PFSK-1 (cell line): ENCODE measurements around the gene AZGP1.

Experiments
- POLR2AphosphoS5 ChIP-seq: IDR thresholded peaks from 2 replicates; pipeline ENCODE4 v1.6.1; 2012; ENCODE audit warnings: low read depth, mild to moderate bottlenecking, control low read depth, low read length, moderate library complexity
- SIN3A ChIP-seq: IDR thresholded peaks from 2 replicates; pipeline ENCODE4 v1.6.1; 2012; ENCODE audit warnings: mild to moderate bottlenecking, low read length, moderate library complexity, borderline replicate concordance; ENCODE audit not compliant: insufficient read depth
- TAF1 ChIP-seq: IDR thresholded peaks from 2 replicates; pipeline ENCODE4 v1.6.1; 2012; ENCODE audit warnings: low read length, control low read depth, borderline replicate concordance; ENCODE audit not compliant: insufficient read depth
- TF ChIP-seq, protein P1 (sequence below), 2 experiments: IDR thresholded peaks; 2 replicates each; pipeline versions ENCODE4 v1.6.1 to v1.8.0; 2011 to 2012; ENCODE audit warnings: low read depth in 2 of 2, low read length in 2 of 2, control low read depth in 1 of 2, inconsistent platforms in 1 of 2, mild to moderate bottlenecking in 1 of 2, moderate library complexity in 1 of 2; ENCODE audit not compliant: insufficient read depth in 1 of 2

DNA sequence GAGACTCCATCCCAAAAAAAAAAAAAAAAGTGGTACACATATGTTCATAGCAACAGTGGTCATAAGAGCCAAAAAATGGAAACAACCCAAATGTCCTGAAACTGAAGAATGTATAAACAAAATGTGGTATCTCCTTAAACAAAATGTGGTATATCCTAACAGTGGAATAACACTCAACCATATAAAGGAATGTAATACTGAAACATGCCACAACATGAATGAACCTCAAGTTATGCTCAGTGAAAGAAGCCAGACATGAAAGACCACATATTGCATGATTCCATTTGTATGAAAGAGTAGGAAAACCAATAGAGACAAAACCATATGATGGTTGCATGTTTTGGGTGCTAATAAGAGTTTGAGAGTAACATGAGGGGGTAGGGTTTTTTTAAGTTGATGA is 49.5 kb downstream of the AZGP1 start:
- TF ChIP-seq POLR2AphosphoS5: no peak
- TF ChIP-seq TAF1: no peak
- TF ChIP-seq, protein P1, sequence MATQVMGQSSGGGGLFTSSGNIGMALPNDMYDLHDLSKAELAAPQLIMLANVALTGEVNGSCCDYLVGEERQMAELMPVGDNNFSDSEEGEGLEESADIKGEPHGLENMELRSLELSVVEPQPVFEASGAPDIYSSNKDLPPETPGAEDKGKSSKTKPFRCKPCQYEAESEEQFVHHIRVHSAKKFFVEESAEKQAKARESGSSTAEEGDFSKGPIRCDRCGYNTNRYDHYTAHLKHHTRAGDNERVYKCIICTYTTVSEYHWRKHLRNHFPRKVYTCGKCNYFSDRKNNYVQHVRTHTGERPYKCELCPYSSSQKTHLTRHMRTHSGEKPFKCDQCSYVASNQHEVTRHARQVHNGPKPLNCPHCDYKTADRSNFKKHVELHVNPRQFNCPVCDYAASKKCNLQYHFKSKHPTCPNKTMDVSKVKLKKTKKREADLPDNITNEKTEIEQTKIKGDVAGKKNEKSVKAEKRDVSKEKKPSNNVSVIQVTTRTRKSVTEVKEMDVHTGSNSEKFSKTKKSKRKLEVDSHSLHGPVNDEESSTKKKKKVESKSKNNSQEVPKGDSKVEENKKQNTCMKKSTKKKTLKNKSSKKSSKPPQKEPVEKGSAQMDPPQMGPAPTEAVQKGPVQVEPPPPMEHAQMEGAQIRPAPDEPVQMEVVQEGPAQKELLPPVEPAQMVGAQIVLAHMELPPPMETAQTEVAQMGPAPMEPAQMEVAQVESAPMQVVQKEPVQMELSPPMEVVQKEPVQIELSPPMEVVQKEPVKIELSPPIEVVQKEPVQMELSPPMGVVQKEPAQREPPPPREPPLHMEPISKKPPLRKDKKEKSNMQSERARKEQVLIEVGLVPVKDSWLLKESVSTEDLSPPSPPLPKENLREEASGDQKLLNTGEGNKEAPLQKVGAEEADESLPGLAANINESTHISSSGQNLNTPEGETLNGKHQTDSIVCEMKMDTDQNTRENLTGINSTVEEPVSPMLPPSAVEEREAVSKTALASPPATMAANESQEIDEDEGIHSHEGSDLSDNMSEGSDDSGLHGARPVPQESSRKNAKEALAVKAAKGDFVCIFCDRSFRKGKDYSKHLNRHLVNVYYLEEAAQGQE (IDR thresholded peaks at IDR 0.05; ENCODE audit: insufficient read depth in 1 of 2, low read depth in 2 of 2, low read length in 2 of 2): no peak
- TF ChIP-seq SIN3A: no peak
